HUES6 (cell line): Measurements from ENCODE around the gene CDX2.

Experiments
- H3K27ac ChIP-seq: 2 replicates; pipeline ENCODE4 v1.7.0; 2013; ENCODE audit warnings: low read depth, mild to moderate bottlenecking, low read length, inconsistent platforms
- H3K27me3 ChIP-seq: 2 replicates; pipeline ENCODE4 v1.6.1; 2013; ENCODE audit warnings: low read length; ENCODE audit not compliant: control insufficient read depth, insufficient read depth
- H3K36me3 ChIP-seq: 2 replicates; pipeline ENCODE4 v1.6.1; 2013; ENCODE audit warnings: low read length; ENCODE audit not compliant: control insufficient read depth, insufficient read depth
- H3K4me1 ChIP-seq: 2 replicates; pipeline ENCODE4 v1.6.1; 2013; ENCODE audit warnings: low read length; ENCODE audit not compliant: control insufficient read depth, insufficient read depth
- H3K4me3 ChIP-seq: 2 replicates; pipeline ENCODE4 v1.5.1; 2013; ENCODE audit warnings: low read depth, low read length
- H3K9ac ChIP-seq: one replicate; pipeline ENCODE4 v1.6.1; 2013; ENCODE audit warnings: mild to moderate bottlenecking, low read length
- H3K9me3 ChIP-seq: 2 replicates; pipeline ENCODE4 v1.6.1; 2013; ENCODE audit warnings: low read depth, low read length; ENCODE audit not compliant: control insufficient read depth, insufficient read depth

Gene CDX2

GRCh38 chr13:27978301-27978968, 9.3 kb upstream of the CDX2 start:
- Histone ChIP-seq H3K36me3 (no peaks in the 10 kb centered on the region), H3K27ac (no peak overlapping the region; the same call in 1 of the 2 replicates), H3K9me3 (no peaks in the 10 kb centered on the region), H3K4me3 (peak overlapping the region; percentile 59), H3K4me1 (peaks cover 30% of the 10 kb centered on the region), H3K27me3 (peaks cover 100% of the 10 kb centered on the region), H3K9ac (peak overlapping the region; percentile 85)

- peak overlapping the region; percentile 59 for H3K4me3 ChIP-seq
Observed at GRCh38 chr13:27977476-27978300, 8.6 kb upstream of the CDX2 start.

GRCh38 chr13:27976362-27977091, 7.4 kb upstream of the CDX2 start:
- Histone ChIP-seq H3K4me3 (peak overlapping the region; percentile 40; the same call in 1 of the 2 replicates), H3K27ac (no peak overlapping the region), H3K36me3 (no peaks in the 10 kb centered on the region), H3K4me1 (peaks cover 41% of the 10 kb centered on the region), H3K27me3 (peaks cover 100% of the 10 kb centered on the region), H3K9ac (peak overlapping the region; percentile 85), H3K9me3 (no peaks in the 10 kb centered on the region)

More at GRCh38 chr13:27977476-27978300, 8.6 kb upstream of the CDX2 start:
- H3K4me1 ChIP-seq: peaks cover 30% of the 10 kb centered on the region
- no peaks in the 10 kb centered on the region for H3K9me3 ChIP-seq
- peaks cover 100% of the 10 kb centered on the region for H3K27me3 ChIP-seq
- H3K36me3 ChIP-seq: no peaks in the 10 kb centered on the region
- H3K9ac ChIP-seq: peak overlapping the region; percentile 85
- H3K27ac ChIP-seq: no peak overlapping the region; the same call in 1 of the 2 replicates

- Histone ChIP-seq H3K4me1 (peaks cover 48% of the 10 kb centered on the region), H3K4me3 (peak overlapping the region; percentile 40; the same call in 1 of the 2 replicates), H3K27ac (no peak overlapping the region), H3K9ac (peak overlapping the region; percentile 85), H3K27me3 (peaks cover 100% of the 10 kb centered on the region), H3K9me3 (no peaks in the 10 kb centered on the region), H3K36me3 (no peaks in the 10 kb centered on the region)
Observed at GRCh38 chr13:27975564-27976361, 6.6 kb upstream of the CDX2 start.

- Histone ChIP-seq H3K27me3 (peaks cover 100% of the 10 kb centered on the region), H3K4me1 (peaks cover 51% of the 10 kb centered on the region), H3K9ac (peak overlapping the region; percentile 3)
Observed at GRCh38 chr13:27973961-27974662, 5.0 kb upstream of the CDX2 start.

GRCh38 chr13:27973291-27973690, 4.2 kb upstream of the CDX2 start:
- no peak overlapping the region for H3K4me3 ChIP-seq
- H3K36me3 ChIP-seq: no peaks in the 10 kb centered on the region
- peaks cover 100% of the 10 kb centered on the region for H3K27me3 ChIP-seq
- H3K4me1 ChIP-seq: peaks cover 49% of the 10 kb centered on the region
- H3K27ac ChIP-seq: no peak overlapping the region
- H3K9ac ChIP-seq: no peak overlapping the region
- H3K9me3 ChIP-seq: no peaks in the 10 kb centered on the region

More at GRCh38 chr13:27973961-27974662, 5.0 kb upstream of the CDX2 start:
- Histone ChIP-seq H3K27ac (no peak overlapping the region), H3K4me3 (no peak overlapping the region), H3K36me3 (no peaks in the 10 kb centered on the region), H3K9me3 (no peaks in the 10 kb centered on the region)

GRCh38 chr13:27972478-27972820, 3.3 kb upstream of the CDX2 start:
- H3K36me3 ChIP-seq: no peaks in the 10 kb centered on the region
- peaks cover 57% of the 10 kb centered on the region for H3K4me1 ChIP-seq
- no peaks in the 10 kb centered on the region for H3K9me3 ChIP-seq
- H3K27me3 ChIP-seq: peaks cover 100% of the 10 kb centered on the region
- H3K4me3 ChIP-seq: no peak overlapping the region
- no peak overlapping the region for H3K27ac ChIP-seq
- peak overlapping the region; percentile 40 for H3K9ac ChIP-seq

GRCh38 chr13:27971776-27972477, 2.8 kb upstream of the CDX2 start:
- no peak overlapping the region; the same call in 1 of the 2 replicates for H3K27ac ChIP-seq
- peaks cover 100% of the 10 kb centered on the region for H3K27me3 ChIP-seq
- peak overlapping the region; percentile 80; the same call in 1 of the 2 replicates for H3K4me3 ChIP-seq
- no peaks in the 10 kb centered on the region for H3K9me3 ChIP-seq
- H3K4me1 ChIP-seq: peaks cover 61% of the 10 kb centered on the region
- H3K9ac ChIP-seq: peak overlapping the region; percentile 40
- H3K36me3 ChIP-seq: no peaks in the 10 kb centered on the region

GRCh38 chr13:27971236-27971645, 2.1 kb upstream of the CDX2 start:
- H3K9me3 ChIP-seq: no peaks in the 10 kb centered on the region
- H3K36me3 ChIP-seq: no peaks in the 10 kb centered on the region
- no peak overlapping the region; the same call in 1 of the 2 replicates for H3K27ac ChIP-seq
- peak overlapping the region; percentile 80; the same call in 1 of the 2 replicates for H3K4me3 ChIP-seq
- peaks cover 100% of the 10 kb centered on the region for H3K27me3 ChIP-seq
- H3K9ac ChIP-seq: peak overlapping the region; percentile 52
- H3K4me1 ChIP-seq: peaks cover 64% of the 10 kb centered on the region
